Activated CD4-positive, alpha-beta T cell treated with anti-CD3 and anti-CD28 coated beads, Interleukin-2, amount 10 ng/mL, durations not matched to agents 7 days and 5 days (primary cell): ENCODE data around the gene MIR17HG. TPM values are rescaled to one million over a fixed set of nuclear protein-coding genes. Genes with fewer than 3 reads are reported as not detected.
"Not testable (repeated sequence)": the region's sequence is repeated elsewhere in the genome, so short reads cannot be mapped to it uniquely, and the experiment has no call there.

Source experiments
- CTCF ChIA-PET: fragments of 350-600 bp; sonication (Branson Sonifier 250); formaldehyde crosslinking; loops from one replicate; lab custom pipeline; 2021; ENCODE audit warnings: antibody characterized with exemption; lab: Charles Lee
- POLR2A ChIA-PET: fragments of 350-600 bp; sonication (Branson Sonifier 250); formaldehyde crosslinking; loops from one replicate; lab custom pipeline; 2021; ENCODE audit warnings: antibody characterized with exemption; lab: Charles Lee
- DNase-seq: peaks from one replicate; pipeline ENCODE4 v3.0.0-alpha.2; 2020
- H3K27ac Mint-ChIP-seq: one replicate; pipeline ENCODE4 v1.8.0; 2021; ENCODE audit warnings: mild to moderate bottlenecking, moderate library complexity, mixed read lengths
- H3K27me3 Mint-ChIP-seq: one replicate; pipeline ENCODE4 v1.8.0; 2021; ENCODE audit warnings: mixed read lengths
- H3K36me3 Mint-ChIP-seq: one replicate; pipeline ENCODE4 v1.8.0; 2021; ENCODE audit warnings: low read depth, mixed read lengths
- H3K4me1 Mint-ChIP-seq: one replicate; pipeline ENCODE4 v1.8.0; 2021; ENCODE audit warnings: mixed read lengths
- H3K4me3 Mint-ChIP-seq: one replicate; pipeline ENCODE4 v1.8.0; 2021; ENCODE audit warnings: mild to moderate bottlenecking, moderate library complexity, mixed read lengths
- H3K9me3 Mint-ChIP-seq: one replicate; pipeline ENCODE4 v1.8.0; 2021; ENCODE audit warnings: mixed read lengths
- total RNA-seq, 2 experiments: library from RNA; stranded (reverse); gene quantifications; one replicate each; pipeline ENCODE4 v1.2.3, GENCODE V29; 2021

Gene MIR17HG
- total RNA-seq, 2 experiments from 2014 or later: 8.1 to 8.7 TPM

- H3K9me3 Mint-ChIP-seq: no peaks in the 10 kb centered on the region
- peaks cover 2% of the 10 kb centered on the region for H3K36me3 Mint-ChIP-seq
- ChIA-PET CTCF (no interaction called here), POLR2A (no interaction called here)
- no peak overlapping the region for H3K4me3 Mint-ChIP-seq
- no peak overlapping the region for H3K27ac Mint-ChIP-seq
- peaks cover 17% of the 10 kb centered on the region for H3K4me1 Mint-ChIP-seq
- no peak for DNase-seq
- H3K27me3 Mint-ChIP-seq: peaks cover 22% of the 10 kb centered on the region
Observed at GRCh38 chr13:91318886-91319285, 28.6 kb upstream of the MIR17HG start.

GRCh38 chr13:91319996-91320395 is 27.5 kb upstream of the MIR17HG start:
- DNase-seq: no peak
- Mint-ChIP-seq H3K36me3 (peaks cover 2% of the 10 kb centered on the region), H3K27ac (no peak overlapping the region), H3K9me3 (no peaks in the 10 kb centered on the region), H3K4me1 (peaks cover 19% of the 10 kb centered on the region), H3K4me3 (no peak overlapping the region), H3K27me3 (peaks cover 22% of the 10 kb centered on the region)
- POLR2A ChIA-PET: no interaction called here
- CTCF ChIA-PET: no interaction called here

GRCh38 chr13:91320990-91321389 is 26.5 kb upstream of the MIR17HG start:
- H3K27ac Mint-ChIP-seq, DNase-seq, POLR2A ChIA-PET, CTCF ChIA-PET, H3K36me3 Mint-ChIP-seq, H3K4me3 Mint-ChIP-seq, H3K9me3 Mint-ChIP-seq: not testable (repeated sequence)
- Mint-ChIP-seq H3K4me1 (peaks cover 19% of the 10 kb centered on the region), H3K27me3 (peaks cover 21% of the 10 kb centered on the region)

GRCh38 chr13:91323349-91323748 is 24.1 kb upstream of the MIR17HG start:
- Mint-ChIP-seq H3K36me3 (no peaks in the 10 kb centered on the region), H3K4me3 (no peak overlapping the region), H3K27me3 (peaks cover 10% of the 10 kb centered on the region), H3K9me3 (no peaks in the 10 kb centered on the region), H3K27ac (no peak overlapping the region), H3K4me1 (peaks cover 19% of the 10 kb centered on the region)
- DNase-seq: peak; percentile 41
- CTCF ChIA-PET: interaction anchor here (1.2 kb wide), 1 partner anchor 14 kb away, joined by 3 read pairs; no protein-coding TSS in a partner anchor
- POLR2A ChIA-PET: no interaction called here

- peaks cover 23% of the 10 kb centered on the region for H3K4me1 Mint-ChIP-seq
- no peaks in the 10 kb centered on the region for H3K9me3 Mint-ChIP-seq
- ChIA-PET POLR2A (no interaction called here), CTCF (no interaction called here)
- H3K27ac Mint-ChIP-seq: no peak overlapping the region
- H3K4me3 Mint-ChIP-seq: no peak overlapping the region
- DNase-seq: no peak
- H3K27me3 Mint-ChIP-seq: peaks cover 2% of the 10 kb centered on the region
- H3K36me3 Mint-ChIP-seq: no peaks in the 10 kb centered on the region
Observed at GRCh38 chr13:91326146-91326545, 21.3 kb upstream of the MIR17HG start.

GRCh38 chr13:91328726-91329125 is 18.8 kb upstream of the MIR17HG start:
- peaks cover 2% of the 10 kb centered on the region for H3K27me3 Mint-ChIP-seq
- no peak overlapping the region for H3K27ac Mint-ChIP-seq
- no peaks in the 10 kb centered on the region for H3K9me3 Mint-ChIP-seq
- POLR2A ChIA-PET: no interaction called here
- peaks cover 18% of the 10 kb centered on the region for H3K4me1 Mint-ChIP-seq
- DNase-seq: no peak
- CTCF ChIA-PET: interaction anchor here (0.6 to 0.7 kb wide), 2 partner anchors 15 to 1059 kb away, joined by 3 to 7 read pairs; no protein-coding TSS in a partner anchor
- H3K4me3 Mint-ChIP-seq: no peak overlapping the region
- H3K36me3 Mint-ChIP-seq: no peaks in the 10 kb centered on the region

GRCh38 chr13:91329733-91330132 is 17.8 kb upstream of the MIR17HG start:
- no peak for DNase-seq
- H3K4me1 Mint-ChIP-seq: peaks cover 14% of the 10 kb centered on the region
- CTCF ChIA-PET: no interaction called here
- peaks cover 2% of the 10 kb centered on the region for H3K27me3 Mint-ChIP-seq
- H3K4me3 Mint-ChIP-seq: no peak overlapping the region
- H3K36me3 Mint-ChIP-seq: no peaks in the 10 kb centered on the region
- POLR2A ChIA-PET: no interaction called here
- no peak overlapping the region for H3K27ac Mint-ChIP-seq
- H3K9me3 Mint-ChIP-seq: no peaks in the 10 kb centered on the region

- CTCF ChIA-PET: interaction anchor here (0.8 to 1.1 kb wide), 4 partner anchors 9 to 75 kb away, joined by 3 read pairs; no protein-coding TSS in a partner anchor
Observed at GRCh38 chr13:91331047-91331915, 16.2 kb upstream of the MIR17HG start.

GRCh38 chr13:91346062-91346461 is 1.4 kb upstream of the MIR17HG start:
- ChIA-PET CTCF (interaction anchor here (1.1 to 1.2 kb wide), 2 partner anchors 15 to 33 kb away, joined by 3 to 4 read pairs; no protein-coding TSS in a partner anchor), POLR2A (interaction anchor here (0.7 kb wide), 1 partner anchor 32 kb away, joined by 4 read pairs; no protein-coding TSS in a partner anchor)
- Mint-ChIP-seq H3K27ac (peak overlapping the region; percentile 36), H3K9me3 (no peaks in the 10 kb centered on the region), H3K36me3 (peaks cover 21% of the 10 kb centered on the region), H3K27me3 (peaks cover 1% of the 10 kb centered on the region), H3K4me3 (peak overlapping the region; percentile 25), H3K4me1 (peaks cover 35% of the 10 kb centered on the region)
- no peak for DNase-seq

More at GRCh38 chr13:91331047-91331915, 16.2 kb upstream of the MIR17HG start:
- Mint-ChIP-seq H3K4me3 (peak overlapping the region; percentile 38), H3K9me3 (no peaks in the 10 kb centered on the region), H3K27ac (peak overlapping the region; percentile 70), H3K27me3 (peaks cover 2% of the 10 kb centered on the region), H3K36me3 (no peaks in the 10 kb centered on the region), H3K4me1 (peaks cover 14% of the 10 kb centered on the region)
- no peak for DNase-seq
- POLR2A ChIA-PET: no interaction called here

- H3K27me3 Mint-ChIP-seq: peaks cover 1% of the 10 kb centered on the region
- H3K4me1 Mint-ChIP-seq: peaks cover 43% of the 10 kb centered on the region
- POLR2A ChIA-PET: interaction anchor here (0.7 kb wide), 1 partner anchor 33 kb away, joined by 4 read pairs; no protein-coding TSS in a partner anchor
- H3K4me3 Mint-ChIP-seq: peak overlapping the region; percentile 97
- CTCF ChIA-PET: interaction anchor here (0.8 to 1.1 kb wide), 2 partner anchors 22 to 33 kb away, joined by 3 to 4 read pairs; no protein-coding TSS in a partner anchor
- H3K27ac Mint-ChIP-seq: peak overlapping the region; percentile 98
- DNase-seq: peak; percentile 66
- H3K36me3 Mint-ChIP-seq: peaks cover 28% of the 10 kb centered on the region
- H3K9me3 Mint-ChIP-seq: no peaks in the 10 kb centered on the region
Observed at GRCh38 chr13:91346850-91347201, 661 bp upstream of the MIR17HG start.

GRCh38 chr13:91347996-91348905 is 764 bp downstream of the MIR17HG start:
- Mint-ChIP-seq H3K9me3 (no peaks in the 10 kb centered on the region), H3K36me3 (peaks cover 38% of the 10 kb centered on the region)

GRCh38 chr13:91348906-91349435 is 1.5 kb downstream of the MIR17HG start:
- H3K27me3 Mint-ChIP-seq: no peaks in the 10 kb centered on the region
- H3K27ac Mint-ChIP-seq: peak overlapping the region; percentile 90
- peak; percentile 90 for DNase-seq
- H3K9me3 Mint-ChIP-seq: no peaks in the 10 kb centered on the region
- peaks cover 56% of the 10 kb centered on the region for H3K4me1 Mint-ChIP-seq
- H3K4me3 Mint-ChIP-seq: peak overlapping the region; percentile 97
- H3K36me3 Mint-ChIP-seq: peaks cover 44% of the 10 kb centered on the region
- CTCF ChIA-PET: interaction anchor here (0.6 to 1.6 kb wide), 6 partner anchors 9 to 36 kb away, joined by 3 to 5 read pairs (median 3); no protein-coding TSS in a partner anchor
- POLR2A ChIA-PET: no interaction called here

More at GRCh38 chr13:91347996-91348905, 764 bp downstream of the MIR17HG start:
- DNase-seq: peak; percentile 62
- Mint-ChIP-seq H3K27me3 (peaks cover 1% of the 10 kb centered on the region), H3K27ac (peak overlapping the region; percentile 60), H3K4me3 (peak overlapping the region; percentile 97), H3K4me1 (peaks cover 53% of the 10 kb centered on the region)
- POLR2A ChIA-PET: no interaction called here
- CTCF ChIA-PET: no interaction called here
